Cortex of kidney (tissue), 1 donor: Measurements from ENCODE around the gene FIGN.

Experiments
- DNase-seq: peaks from one replicate; lab custom pipeline; 2025; lab: John Stamatoyannopoulos, UW

FIGN gene

DNA sequence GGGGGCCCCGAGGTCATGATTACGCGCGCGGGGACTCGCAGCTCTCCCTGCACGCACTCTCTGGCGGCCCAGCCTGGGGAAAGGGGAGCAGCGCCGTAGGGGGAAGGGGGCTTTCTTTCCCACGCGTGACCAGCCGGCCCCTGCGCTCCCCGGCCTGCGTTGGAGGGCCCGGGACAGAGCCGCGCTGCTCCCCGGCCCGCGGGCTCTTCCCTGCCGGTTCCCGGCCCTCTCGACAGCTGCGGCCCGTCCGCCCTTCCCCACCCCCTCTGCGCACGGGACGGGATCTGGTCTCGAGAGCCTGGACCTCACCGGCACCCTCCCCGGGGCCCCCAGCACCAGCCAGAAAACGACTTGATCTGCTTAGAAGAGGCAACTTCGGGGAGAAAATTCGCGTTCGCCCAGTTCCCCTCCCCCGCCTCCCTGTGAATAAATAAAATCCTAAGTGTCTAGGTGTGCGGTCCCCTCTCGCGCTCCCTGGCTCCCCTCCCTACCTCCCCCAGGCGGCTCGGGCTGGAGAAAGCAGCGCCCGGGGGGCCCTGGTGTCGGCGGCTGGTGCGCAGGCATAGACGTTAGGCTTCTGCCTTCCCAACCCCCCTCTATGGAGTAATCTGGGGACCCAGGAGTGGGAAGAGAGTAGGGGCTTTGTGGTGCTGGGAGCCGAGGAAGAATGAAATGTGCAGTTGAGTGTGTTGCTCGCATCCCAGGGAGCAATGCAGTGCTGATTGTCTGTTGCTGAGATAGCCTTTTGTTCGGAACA is 803 bp upstream of the FIGN start:
- no peak for DNase-seq

DNA sequence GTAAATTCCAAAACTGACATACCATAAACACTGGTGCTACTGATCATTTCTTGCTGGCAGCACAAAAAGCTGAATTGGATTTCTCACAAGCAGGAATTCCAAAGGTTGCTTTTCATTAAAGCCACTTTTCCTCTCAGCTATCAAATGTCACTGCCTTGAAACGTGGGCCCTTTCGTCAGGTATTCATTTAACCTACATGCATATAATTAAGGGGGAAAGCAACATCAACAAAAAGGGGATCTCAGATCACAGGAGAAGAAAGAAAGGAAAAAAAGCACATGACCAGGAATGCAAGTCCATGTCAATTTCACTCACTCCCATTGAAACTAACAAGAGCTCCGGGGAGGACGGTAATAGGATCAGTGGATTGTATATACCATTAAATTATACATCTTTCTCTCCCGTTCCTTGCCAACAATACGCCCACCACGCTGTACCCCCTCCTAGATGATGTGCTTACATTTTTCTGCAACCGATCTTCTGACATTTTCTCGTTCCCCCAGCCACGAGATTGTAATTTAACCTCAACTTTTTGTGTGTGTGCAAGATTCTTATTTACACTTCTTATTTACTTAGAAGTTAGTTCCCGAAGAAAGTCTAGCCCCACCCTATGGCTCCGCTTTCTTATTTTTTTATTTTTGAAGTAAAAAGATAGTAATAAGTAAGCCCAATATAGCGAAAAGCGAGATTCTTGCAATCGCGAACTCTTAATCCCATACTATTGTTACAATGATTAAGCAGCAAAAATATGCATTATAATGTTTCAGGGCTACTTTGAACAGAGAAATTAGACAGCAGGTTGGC is 725 bp downstream of the FIGN start:
- DNase-seq, result no peak

DNA sequence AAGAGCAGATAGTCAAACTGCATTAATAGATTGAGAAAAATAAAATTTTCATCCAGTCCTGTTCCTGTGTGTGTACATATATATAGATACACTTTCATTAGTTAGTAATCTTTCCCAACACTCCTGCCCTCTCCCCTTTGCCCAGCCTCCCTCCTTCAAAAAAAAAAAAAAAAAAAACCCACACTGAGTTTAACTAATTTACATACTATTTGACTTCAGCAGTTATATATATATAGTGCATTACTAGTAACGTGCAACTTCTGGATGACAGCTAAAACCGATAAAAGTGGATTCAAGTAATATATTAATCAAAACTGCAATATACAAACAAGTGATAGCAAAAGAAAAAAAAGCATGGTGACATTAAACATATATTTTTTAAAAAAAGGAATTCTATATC is 1.4 kb downstream of the FIGN start:
- DNase-seq, result no peak

DNA sequence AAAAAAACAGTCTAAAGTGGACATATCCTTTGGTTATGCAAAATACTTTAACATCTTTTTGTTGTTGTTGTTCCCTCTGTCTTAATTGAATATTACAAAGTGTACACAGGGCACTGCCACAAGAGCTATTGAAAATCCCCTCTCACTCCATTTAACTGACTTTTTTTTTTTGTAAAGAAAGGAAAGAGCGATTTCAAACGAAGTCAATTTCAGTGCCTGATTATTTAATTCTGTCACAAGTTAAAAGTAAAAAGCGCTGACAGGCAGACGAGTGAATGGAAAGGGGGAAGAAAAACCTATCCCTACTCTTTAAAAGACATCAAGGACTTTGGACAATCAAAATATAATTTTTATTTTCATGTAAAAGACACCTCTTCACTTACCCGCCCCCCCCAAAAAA is 1.9 kb downstream of the FIGN start:
- no peak for DNase-seq

DNA sequence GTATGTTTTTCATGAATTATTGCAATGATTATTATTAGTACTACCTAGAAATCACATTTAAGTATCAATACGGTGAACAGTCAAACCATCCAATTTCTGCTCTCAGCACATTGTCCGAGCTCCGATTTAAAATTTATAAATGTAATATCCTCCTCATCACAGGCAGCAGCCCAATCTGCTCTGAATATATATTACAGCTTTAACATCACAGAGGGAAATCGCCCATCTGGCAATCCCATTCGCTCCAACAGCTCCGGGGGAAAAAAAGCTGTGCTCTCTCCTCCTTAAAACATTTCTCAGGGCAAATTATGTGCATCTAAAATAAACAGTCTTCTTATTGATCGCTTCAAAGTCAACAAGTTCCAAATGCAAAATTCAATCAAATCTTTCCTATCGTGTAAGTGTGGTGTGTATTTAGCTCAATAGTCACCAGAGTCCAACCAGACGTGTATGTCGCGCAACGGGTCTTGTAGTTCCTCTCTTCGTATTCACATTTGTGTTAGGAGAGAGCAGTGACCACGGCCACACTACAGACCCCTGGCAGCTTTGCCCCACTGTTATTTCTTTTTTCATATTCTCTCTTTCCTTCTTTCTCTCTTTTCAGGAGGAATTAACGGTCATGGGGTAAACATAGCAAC is 2.4 kb downstream of the FIGN start:
- no peak for DNase-seq

DNA sequence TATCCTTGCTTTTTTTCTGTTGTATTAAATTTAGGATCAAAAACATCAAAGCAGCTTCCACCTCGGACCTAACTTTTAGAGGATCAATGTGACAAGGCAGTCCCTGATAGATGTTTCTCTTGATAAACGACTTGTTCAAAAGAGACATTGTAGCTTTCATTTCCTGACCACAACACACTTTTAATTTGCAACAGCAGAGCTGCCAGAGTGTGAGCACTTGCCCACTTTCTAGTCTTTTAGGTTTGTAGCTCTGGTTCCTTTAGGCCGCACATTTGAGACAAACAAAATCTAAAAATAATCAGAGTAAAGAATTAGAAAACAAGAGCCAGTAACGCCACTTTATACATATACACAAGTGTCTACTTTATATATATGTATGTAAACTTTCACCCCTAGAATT is 3.1 kb downstream of the FIGN start:
- DNase-seq, result no peak

DNA sequence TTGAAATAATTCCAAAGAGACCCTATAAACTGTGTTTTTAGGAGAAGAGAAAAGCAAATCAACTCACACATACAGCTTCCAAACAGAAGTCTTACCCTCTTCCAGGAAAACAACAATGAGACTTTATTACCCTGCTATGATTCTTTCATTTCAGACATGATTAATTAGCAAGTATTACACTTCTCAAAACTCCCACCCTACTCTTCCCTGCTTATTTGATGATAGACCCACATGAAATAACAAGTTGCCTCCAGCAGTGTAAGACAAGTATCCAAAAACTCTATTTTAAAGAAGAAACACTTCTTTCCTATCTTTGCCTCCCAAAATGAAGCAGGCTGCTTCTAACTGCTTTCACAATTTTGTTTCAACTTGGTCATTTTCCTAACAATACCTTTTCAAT is 4.1 kb downstream of the FIGN start:
- no peak for DNase-seq

DNA sequence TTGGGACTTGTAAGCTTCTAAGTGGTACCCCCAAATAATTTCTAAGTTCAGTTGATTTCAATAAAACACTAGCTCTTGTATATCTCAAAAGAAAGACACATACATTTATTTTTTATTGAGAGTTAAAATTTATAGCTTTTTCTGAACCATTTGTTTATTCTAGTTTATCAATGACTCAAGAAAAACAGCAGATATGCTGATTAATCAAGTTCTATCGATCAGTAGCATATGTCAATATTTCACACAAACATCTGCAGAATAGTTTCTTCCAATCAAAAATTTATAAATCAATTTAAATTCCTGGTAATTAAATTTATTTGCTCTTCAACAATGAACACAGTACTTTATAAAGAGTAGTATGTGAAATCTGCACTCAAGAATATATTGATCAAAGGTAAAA is 5.3 kb downstream of the FIGN start:
- no peak for DNase-seq

DNA sequence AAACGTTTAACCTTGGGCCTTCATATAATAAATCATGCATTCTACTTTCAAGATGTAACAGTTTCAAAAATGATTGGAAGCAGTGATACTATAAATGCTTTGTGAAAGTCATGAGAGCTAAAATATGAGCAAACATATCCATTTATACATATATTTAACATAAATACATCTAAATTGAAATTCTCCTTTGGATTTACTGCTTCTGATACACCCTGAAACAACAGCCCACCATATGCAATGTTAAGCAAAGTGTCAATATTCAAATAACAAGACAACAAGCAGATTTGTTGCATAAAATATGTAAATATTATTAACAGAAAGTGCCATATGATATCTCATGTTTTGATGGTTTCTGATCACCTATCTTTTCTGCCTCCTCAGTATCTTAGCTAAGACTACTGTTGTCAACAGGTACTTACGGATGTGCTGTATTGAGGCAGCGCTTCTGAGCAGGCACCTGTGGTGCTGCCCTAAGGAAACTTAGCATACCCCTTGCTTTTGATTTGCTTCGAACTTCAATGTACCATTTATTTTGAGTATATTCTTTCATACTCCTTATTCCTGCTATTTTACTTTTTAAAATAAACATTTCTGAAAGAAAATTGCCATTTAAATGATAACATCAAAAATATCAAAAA is 6.1 kb downstream of the FIGN start:
- DNase-seq, result no peak

DNA sequence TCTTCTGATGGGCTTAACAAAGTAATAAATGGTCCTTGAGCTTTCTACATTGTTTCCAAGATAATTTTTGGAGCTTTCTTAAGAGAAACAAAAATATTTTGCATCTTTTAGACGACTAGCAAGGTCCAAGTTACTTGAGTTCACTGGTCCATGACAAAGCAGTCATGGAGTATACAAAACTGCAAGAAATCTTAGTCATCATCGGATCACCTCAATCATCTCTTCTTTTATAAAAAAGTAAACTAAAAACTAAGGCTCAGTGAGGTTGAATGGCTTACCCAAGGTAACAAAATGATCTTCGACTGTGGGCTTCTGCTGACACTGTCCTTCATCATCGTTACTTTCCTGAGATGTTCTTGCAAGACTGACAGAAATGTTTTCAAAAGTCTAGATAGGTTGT is 11.9 kb downstream of the FIGN start:
- DNase-seq, result no peak

DNA sequence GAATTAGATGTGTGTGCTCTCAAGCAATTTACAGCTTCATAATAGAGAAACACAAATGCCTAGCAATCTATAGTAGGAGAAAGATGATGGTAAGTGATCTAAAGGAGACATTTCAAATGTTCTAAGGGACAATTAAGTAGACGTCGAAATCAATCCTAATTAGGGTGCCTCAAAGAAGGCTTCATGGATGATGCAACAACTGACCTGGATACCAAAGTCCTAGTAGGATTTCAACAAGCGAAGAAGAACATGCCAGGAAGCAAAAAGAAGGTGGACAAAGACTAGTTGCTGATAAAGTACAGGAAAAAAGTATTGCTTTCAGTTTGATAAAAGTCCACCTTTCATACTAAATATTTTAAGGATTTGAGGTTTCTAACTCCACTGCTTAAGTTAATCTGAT is 12.5 kb downstream of the FIGN start:
- DNase-seq, result no peak

DNA sequence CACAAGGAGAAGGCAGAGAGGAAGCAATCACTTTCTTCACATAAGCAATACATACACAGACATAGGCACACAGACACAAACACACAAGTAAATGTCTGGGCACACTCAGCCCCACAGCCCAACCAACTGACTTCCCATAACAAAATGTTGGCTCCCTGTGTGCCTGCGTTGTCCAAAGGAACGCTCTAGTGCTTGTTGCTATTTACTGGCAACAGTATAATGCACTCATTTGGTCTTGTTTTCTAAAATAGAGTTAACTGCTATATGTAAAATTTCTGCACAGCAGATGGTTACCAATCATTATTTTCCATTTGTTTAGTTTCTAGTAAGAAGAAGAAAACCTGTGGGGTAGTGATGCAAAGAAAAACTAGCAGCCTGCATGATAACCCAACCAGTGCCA is 16.5 kb downstream of the FIGN start:
- no peak for DNase-seq

DNA sequence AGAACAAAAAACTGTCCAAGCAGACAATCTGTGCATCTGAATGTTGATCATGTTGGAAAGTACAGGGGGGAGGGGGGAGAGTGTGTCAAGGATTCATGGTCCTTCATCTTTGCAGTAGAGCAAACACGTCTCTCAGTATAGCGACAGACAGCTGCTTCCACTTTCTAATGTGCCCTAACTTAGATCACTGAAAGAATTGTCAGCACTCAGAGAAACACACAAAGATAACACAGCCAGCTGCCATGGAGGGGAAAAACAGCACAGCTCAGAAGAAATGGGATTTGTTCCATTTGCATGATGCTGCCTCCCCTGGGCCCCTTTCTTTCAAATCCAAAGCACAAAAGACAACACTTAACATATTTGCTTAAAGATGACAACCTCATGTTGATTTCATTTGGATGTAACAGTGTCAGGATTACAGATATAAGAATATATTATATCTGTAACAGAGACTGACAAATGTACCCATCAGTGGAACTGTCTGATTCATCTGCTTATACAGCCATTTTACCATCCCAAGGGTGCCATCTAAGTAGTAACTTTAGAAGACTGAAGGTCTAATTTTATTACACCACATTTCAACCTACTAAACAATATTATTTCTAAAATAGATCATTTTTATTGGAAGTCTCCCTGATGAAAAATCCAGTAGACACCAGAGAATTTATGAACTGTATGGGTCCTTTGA is 17.7 kb downstream of the FIGN start:
- no peak for DNase-seq

DNA sequence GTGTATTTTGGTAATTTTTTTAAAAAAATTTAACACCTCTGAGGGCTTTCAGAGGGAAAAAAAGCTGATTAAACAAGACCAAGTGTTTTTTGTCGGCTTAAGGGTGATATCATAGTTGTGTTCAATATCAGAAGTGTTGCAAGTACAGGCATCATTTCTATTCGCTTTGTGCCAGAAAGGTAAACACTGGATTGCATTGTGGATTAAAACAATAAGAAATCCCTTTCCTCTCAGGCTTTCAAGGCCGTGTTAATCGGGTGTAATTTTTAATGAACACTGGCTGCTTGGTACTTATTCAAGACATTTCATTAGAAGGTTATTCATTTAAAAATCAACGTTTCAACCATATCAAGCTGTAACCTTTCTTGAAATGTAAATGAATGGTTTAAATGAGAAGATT is 18.3 kb downstream of the FIGN start:
- DNase-seq, result no peak

DNA sequence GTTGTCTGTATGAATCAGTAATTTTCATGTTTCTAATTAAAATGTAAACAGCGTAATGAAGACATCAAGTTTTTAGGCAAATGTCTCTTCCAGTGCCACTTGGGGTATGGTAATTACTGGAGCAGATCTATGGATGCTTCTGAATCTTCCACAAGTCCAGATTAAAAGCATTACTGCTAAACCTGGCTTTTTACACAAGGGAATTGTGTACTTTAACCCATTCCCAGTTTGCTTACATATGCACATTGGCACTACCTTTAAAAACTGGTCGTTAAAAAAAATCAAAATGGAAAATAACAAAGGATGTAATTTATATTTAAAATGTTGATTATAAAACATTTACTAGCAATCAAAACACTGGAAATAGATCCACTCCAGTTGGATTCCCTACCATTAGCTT is 19.7 kb downstream of the FIGN start:
- DNase-seq, result no peak

DNA sequence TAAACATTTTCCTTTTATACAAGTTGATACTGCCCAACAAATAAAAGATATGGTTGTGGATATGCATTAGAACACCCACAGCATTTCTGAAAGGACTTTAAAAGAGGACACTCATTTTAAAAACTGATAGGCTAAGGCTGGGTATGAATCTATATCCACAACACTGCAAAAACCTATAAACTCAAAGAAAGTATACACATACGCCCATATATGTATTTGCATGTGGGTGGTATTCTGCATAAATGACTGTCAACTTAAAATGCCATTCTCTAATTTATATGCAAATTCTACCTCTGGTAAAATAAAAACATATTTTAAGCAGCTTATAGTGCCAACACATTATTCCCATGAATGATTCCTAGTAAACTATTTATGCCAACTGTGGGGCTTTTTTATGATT is 20.1 kb downstream of the FIGN start:
- no peak for DNase-seq

DNA sequence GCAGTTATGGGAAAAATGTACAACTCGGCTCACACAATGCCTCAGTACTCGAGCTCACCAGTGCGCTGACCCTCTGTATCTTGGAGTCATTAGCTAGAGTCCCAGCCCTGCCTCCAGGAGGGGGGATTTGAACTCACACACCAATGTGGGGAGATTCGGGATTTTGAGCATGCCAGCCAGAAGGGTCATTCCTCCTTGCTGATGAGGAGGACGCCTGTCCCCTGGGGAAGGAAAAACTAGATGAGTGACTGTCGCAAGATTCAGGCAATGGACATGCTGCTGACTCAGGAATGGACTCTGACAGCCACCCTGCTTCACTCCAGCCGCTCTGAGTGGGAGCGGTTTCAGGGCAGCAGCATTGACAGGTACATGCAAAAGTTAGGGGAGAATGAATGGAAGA is 20.6 kb downstream of the FIGN start:
- DNase-seq, result no peak

DNA sequence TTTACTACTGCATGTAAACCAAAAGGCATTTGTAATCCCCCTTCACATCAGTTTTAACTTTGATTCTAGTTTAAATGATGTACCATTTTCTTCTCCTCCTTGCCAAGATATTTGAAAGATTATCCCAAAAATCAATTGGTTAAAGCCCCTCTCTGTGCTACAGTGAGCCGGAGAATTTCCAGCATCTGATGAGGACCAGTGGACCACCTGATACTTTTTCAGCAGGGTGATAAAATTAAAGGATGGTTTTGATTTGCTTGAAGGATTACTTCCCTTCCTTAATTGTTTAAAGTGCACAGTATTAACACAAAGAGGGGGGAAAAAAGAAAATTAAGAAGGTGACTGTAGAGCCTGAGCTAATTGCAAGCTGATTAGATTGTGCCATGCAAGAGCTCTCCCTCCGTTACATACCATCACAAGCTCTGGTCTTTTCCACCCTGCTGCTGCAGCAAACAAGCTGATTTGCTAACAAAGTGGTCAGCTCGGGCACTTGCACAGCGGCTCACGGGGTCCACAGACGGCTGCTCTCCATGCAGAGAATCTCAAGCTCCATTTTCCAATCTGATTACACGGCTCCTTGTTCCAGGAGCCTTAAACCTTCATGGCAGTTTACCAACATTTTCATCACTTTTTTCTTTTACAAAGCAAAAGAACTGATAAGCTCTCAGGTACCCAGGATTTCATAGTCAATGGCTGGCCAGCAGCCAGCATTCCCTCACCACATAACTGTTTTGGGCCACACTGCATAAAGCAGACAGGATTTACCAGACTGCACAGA is 22.1 kb downstream of the FIGN start:
- no peak for DNase-seq

DNA sequence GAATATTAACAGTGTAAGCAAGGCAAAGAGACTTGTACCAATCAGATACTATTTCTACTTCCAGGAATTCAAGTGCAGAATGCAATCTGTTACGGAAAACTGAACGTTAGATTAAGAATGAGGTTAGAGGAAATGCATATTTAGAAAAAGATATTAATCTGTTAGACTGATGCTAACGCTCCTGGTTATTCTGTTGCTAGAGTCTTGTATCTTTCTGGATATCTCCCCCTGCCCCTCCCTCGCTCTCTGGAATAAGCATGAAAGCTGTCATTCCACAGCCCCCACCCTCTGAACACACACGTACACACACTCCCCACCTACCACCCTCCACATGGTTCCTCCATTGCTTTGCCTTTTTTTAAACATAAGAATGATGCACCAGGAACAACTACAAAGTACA is 24.1 kb downstream of the FIGN start:
- no peak for DNase-seq

DNA sequence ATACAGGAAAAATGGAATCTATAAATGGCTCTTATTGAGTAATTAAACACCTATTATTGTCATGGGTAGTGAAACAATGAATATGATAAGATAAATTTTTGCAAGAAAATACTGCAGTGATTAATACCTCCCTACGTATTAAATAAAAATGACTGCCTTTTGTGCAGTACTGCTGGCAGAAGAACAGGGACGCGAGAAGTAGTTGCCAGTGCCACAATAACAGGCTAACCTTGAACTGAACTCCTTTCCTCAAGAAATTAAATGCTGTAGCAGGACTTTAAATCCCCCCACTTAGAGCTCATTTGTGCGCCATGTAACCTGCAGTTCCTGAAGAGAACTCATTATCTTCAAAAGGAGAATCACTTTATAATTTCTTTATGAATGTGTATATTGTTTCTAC is 24.6 kb downstream of the FIGN start:
- DNase-seq, result no peak

DNA sequence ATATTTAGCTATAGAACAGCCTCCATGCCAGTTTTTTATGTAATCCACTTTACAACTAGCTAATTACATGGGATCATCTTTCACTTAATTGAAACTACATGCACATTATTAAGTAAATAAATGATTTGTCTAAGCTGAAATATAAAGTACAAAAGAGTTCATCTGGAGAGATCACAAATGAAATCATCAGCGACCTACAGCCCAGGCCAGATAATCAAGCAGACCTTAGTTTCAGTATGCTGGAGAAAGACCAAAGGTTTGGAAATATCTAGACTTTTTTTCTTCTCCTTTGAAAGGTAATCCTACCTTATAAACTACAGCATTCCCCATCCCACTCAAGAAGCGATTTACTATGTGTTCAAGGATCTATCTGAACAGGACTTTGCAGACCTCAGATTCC is 26.5 kb downstream of the FIGN start:
- DNase-seq, result no peak
